GM21515 (cell line): ENCODE measurements around the gene ALKBH7.

Experiments used
- ATAC-seq: cut with Tn5 transposase; IDR thresholded peaks from one replicate; pipeline ENCODE4 v1.9.1; 2021; ENCODE audit not compliant: unreplicated experiment

Gene ALKBH7

DNA sequence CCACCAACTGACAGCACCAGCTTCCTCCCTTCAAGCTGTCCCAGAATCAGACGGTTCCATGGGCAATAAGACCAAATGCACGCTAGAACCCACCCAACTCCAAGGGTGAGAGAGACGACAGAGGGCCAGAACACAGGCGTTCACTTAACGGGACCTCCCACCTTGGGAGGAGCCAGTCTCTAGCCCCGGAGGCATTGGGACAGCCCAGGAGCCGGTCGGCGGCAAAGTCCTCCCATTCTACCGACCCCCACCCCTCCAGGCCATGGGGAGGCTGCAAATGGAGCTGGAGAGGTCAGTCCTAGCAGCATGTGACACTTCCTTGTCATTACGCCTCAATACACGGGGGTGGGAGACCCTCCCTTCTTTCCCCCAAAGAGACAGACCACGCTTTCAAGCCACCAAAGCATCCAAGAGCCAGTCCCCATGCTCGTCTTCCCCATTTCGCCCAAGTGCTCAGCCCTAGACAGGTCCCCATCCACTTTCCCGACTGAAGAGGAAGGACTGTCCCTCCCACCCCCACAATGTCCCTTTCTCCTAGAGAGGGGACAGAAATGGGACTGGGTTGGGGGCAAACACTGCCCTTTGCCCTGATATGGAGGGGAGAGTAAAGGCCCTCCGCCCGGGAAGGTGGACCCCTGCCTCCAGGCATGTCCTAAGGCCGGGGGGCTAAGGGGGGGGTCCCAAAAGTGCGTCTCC is 51.1 kb downstream of the ALKBH7 start:
- ATAC-seq: no peak

DNA sequence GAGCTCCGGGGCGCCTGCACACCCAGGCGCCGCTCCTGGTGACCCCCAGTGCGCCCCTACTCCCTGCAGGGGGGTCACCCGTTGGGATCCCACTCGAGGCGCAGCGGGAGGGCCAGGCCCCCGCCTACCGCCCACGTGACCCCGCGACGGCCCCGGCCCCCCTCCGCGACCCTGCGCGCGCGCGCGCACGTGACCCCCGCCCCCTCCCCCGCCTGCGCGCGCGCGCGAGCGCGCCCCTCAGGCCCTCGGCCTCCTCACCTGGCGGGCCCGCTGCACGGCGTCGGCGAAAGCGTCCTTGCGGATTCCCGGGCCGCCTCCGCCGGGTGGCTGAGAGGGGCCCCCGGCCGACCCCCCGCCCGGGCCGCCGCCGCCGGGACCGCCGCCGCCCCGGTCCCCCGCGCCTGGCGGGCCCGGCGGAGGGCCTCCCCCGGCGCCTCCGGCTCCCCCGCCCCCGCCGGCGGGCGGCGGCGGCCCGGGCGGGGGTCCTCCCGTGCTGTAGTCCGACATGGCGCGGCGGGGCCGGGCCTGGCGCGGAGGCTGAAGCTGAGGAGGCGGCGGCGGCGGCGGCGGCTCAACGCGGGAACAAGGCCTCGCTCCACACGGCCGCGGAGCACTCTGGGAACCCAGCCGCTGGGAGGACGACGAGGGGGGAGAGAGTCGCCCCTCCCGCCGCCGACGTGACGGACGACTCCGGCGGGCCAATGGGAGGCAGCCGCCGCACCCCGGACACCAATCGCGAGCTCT is 51.8 kb downstream of the ALKBH7 start, which contains the start of gene KHSRP:
Gene KHSRP, minus strand, starts transcription at position 617 of the 744 bp plus-strand sequence. Its CDS starts 110 bp downstream, at position 507.
- no peak for ATAC-seq
